Posterior cingulate gyrus (tissue), 11 donors: ENCODE data around the gene TRIM14.

Experiments used
- DNase-seq, 10 donors: peaks; one replicate each; pipeline versions ENCODE4 v3.0.0 to v3.0.0-alpha.2; 2020 to 2021; ENCODE audit warnings: mixed read lengths in 3 of 10
- intact Hi-C: fragments of 100-400 bp; cut with DNase I; formaldehyde crosslinking; loops from one replicate; pipeline ENCODE4 v1.15.1; 2023

The TRIM14 gene

DNA sequence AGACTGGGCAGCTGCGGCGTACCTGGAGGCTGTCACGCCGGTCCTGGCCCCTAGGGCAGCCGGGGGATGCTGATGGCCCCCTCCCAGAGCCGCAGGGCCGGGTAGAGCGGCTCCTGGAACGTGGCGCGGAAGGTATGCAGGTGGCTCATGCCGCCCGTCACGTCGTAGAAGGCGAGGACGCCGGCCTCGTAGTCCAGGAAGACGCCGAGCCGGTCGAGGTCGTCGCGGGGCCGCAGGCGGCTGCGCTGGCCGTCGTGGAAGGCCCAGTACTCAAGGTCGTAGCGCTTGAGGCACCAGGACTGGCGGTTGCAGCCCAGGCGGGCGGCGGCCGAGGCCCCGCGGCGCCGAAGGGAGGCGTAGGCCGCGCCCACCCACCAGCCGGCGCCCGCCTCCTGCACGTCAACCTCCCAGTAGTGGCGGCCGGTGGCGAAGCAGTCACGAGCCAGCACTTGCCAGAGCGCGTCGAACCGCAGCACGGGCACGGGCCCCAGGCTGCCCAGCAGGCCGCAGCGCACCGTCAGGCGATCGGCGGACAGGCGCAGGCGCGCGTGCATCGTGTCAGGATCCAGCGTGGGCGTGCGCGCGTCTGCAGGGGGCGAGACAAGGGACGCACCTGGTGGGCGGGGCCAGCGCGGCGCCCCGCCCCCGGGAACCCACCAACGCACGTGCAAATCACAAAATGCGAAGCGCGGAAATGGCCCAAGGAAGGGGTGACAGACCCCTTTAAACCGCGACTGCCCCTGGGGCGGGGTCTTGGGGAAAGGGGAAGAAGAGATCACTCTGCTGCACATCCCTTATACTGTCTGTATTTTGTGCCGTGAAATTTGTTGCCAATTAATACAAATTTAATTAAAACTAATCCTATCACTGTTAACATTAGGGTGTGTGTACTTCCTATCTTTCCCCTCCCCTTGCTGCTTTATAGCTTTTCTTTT, 31.3 kb downstream of the TRIM14 start:
- peak in 2 of 10 donors; percentile 67 to 82 for DNase-seq
- intact Hi-C loops: no loop called here

DNA sequence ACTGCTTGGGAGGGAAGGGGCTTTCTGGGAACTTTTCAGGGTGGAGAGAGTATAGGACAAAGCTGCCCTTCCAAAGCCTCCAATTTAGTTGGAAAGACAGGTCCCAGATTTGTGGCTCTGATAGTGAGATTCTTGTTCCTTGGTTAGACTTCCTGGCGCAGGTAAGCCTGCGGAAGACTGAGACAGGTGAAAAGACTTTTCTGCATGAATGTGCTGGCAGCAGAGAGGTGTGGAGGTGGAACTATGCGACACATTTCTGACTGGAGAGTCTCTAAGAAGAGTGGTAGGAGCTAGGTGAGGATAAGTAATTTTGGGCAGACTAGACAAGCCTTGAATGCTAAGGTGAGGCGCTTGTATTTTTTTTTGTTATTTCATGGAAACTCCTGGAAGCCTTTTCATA, 32.6 kb downstream of the TRIM14 start:
- intact Hi-C loops: no loop called here

DNA sequence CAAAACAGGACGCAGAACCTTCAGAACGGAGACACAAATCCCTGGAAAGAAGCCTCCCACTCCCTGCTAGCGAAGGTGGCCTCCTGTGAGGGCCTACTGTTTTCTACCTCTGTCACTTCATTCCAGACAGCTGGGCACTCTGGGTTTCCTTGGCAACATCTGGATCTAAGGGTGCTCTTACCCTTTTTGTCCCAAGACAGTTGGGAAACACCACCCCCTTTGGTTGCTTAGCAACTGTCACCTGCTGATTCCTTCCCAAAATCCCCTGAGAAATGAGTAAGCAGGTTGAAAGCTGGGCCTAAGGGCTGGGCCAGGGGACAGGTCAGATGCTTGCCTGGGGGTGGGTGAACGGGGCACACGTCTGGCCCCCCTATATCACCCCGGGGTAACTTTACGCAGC, 33.1 kb downstream of the TRIM14 start:
- intact Hi-C loops: no loop called here
- peak in 2 of 10 donors; percentile 30 to 63 for DNase-seq

More for the DNA sequence above, 32.6 kb downstream of the TRIM14 start:
- DNase-seq: peak in 1 of 10 donors; percentile 27

DNA sequence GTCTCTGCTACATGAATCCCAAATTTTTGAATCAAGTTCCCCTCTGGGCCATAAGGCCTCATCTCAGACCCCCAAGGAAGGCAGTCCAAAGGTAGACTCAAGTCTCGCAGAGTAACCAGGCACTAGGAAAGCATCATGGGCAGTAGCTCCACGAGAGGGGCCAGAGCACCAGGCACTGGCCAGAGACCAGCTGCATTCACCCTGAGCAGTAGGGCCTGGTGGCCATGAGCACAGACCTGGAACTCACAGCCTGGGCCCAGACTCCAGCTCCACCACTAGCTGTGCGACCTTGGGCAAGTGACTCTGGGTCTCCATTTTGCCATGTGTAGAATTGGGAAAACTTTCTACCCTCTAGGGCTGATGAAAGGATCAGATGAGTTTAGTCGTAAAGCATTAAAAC, 34.0 kb downstream of the TRIM14 start:
- peak in 2 of 10 donors; percentile 5 to 63 for DNase-seq
- intact Hi-C loops: no loop called here

DNA sequence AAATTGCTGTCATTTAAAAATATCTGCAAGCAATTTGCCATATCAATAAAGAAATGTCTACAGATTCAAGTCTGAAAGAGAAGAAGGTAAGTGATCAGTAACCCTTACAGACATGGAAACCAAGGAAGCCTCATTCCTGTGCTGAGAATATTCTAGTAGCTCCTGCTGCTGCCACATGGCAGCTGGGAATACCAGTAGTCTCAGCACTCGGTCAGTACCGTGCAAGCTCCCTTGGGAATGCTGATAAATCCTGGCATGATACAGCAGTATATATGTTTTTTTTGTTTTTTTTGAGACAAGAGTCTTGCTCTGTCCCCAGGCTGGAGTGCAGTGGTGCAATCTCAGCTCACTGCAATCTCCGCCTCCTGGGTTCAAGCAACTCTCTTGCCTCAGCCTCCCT, 34.6 kb downstream of the TRIM14 start:
- DNase-seq: peak in 2 of 10 donors; percentile 16 to 22
- intact Hi-C loops: no loop called here

DNA sequence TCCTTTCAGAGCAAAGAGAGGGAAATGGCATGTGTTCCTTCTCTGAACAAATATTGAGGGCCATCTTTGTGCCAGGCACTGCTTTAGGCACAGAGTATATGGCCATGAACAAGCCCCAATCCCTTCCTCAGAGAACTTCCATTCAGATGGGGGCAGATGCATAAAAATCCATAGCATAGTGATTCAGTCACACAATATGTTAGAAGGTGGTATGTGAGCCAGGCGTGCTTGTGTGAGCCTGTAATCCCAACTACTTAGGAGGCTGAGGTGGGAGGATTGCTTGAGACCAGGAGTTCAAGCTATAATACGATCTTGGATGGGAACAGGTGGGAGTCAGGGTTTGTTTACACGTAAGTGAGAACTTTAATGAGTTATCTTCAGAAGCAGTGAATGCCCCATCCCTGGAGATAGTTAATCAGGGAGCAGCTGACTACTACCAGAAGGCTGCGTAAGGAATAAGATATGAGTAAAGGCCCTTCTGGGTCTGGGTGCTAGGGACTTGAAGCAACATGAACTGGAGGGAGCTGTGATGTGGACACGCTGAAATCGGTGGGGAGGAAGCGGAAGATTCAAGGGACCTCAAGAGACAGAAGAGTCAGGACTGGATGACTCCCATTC, 35.3 kb downstream of the TRIM14 start:
- DNase-seq: peak in 1 of 10 donors; percentile 22
- intact Hi-C loops: no loop called here

DNA sequence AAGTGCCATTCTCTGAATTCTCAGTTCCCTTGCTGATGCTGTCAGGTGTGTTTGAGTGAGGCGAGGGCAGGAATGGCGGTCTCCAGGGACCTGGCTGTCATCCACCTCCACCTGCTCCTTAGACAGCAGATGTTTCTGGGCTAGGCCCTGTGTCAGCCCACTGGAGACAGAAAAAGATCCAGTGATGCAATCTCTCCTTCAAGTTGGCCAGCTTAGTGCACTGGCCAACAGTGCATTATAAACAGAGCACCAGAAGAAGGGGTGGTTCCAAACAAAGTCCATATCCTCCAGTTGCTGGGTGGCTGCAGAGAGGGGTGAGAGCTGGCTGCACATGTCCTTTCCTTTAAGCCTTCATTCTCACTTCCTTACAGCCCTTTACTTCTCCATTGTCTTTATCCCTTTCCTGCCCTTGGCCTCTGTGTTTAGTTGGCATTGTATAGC, 35.9 kb downstream of the TRIM14 start:
- intact Hi-C loops: no loop called here
- peak in 2 of 10 donors; percentile 11 to 59 for DNase-seq

DNA sequence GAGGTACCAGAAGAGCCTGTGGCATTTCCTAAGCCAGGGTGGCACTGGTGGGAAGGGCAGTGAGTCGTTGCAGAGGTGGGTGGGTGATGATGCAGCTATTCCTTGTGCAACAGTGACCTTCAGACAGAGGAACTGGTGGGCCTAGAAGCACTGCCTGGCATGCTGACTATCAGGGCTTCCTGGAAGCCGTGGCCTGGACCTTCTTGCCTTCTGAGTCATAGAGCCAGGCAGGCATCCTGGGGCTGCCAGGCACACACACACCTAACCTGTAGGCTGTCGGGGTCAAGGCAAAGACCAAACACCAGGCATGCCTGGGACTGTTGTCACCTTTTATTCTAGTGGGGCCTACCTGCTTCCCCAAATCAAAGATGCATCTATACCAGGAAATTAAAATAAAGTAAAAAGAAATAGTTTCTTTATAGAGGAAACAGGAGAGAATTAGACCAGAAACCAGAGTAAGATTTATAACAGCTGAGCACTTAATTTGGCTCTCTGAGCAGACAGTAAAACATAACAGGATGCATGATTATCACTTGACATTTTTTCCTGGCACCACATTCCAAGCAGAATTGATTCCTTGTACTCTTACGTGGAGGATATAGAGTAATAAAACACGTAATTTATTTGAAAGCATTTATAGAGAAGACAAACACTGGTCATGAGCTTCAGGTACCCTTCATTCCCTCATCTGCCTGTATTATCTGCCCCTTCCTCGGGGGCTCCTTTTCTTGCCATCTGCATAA, 37.4 kb downstream of the TRIM14 start:
- intact Hi-C loops: no loop called here

DNA sequence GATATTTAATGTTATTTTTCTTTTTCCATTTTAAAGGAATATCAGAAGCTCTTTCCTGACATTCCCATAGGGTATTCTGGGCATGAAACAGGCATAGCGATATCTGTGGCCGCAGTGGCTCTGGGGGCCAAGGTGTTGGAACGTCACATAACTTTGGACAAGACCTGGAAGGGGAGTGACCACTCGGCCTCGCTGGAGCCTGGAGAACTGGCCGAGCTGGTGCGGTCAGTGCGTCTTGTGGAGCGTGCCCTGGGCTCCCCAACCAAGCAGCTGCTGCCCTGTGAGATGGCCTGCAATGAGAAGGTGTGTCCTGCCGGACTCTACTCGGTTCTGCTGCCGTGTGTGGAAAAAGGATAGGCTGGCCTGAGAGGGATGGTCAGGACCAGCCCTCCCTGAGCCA, 38.2 kb downstream of the TRIM14 start:
- peak in 2 of 10 donors; percentile 59 to 73 for DNase-seq
- intact Hi-C loops: no loop called here

More for the DNA sequence above, 37.4 kb downstream of the TRIM14 start:
- DNase-seq: peak in 2 of 10 donors; percentile 59 to 65

DNA sequence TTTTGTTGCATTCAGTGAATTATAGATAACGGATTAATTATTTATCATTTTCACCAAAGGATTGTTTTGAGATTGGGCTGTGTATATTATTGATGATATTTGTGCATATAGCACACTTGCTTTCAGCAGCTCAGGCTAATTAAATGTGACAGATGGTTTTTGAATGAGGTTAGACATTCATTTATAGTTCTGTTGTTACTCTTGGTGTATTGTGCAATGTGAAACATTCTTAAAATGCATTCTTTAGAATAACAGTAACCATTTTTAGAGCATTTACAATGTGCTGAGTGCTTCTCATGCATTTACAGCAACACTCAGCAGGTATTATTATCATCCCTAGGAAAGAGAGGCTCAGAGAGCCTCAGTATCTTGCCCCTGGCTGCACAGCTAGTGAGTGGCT, 38.7 kb downstream of the TRIM14 start:
- no peak for DNase-seq
- intact Hi-C loops: no loop called here

DNA sequence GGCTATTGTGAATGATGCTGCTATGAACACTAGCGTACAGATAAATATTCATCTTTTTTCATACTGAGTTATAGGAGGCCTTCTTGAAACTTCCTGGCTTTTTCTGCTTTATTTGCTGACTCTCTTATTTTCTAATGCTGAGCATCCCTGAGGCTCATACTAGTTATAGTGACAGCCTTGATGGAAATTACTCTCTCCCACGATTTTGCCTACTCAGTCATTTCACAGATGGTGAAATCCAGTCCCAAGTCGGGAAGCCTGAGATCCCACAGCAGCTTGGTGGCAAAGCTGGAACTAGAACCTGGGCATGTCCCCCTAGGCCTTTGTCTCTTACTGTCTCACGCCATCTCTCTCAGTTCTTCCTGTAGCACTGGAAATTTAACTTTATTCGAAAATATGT, 40.1 kb downstream of the TRIM14 start:
- DNase-seq: peak in 2 of 10 donors; percentile 10 to 72
- intact Hi-C loops: loop anchor here (10.0 kb wide), 1 partner anchor 126 kb away; no protein-coding TSS in a partner anchor

DNA sequence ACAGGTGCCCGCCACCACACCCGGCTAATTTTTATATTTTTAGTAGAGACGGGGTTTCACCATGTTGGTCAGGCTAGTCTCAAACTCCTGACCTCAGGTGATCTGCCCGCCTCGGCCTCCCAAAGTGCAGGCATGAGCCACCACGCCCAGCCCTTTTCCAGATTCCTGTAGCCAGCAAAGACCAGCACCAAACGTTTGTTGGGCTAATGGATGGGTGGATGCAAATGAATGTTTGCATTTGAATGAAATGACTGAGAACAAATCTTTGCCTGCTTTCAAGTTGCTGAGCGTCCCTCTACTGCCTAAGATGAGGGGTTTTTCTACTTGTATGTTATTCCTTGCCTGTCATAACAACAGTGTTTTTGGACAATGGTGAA, 42.5 kb downstream of the TRIM14 start:
- intact Hi-C loops: loop anchor here (10.0 kb wide), 1 partner anchor 128 kb away; no protein-coding TSS in a partner anchor
- DNase-seq: peak in 2 of 10 donors; percentile 39 to 56

DNA sequence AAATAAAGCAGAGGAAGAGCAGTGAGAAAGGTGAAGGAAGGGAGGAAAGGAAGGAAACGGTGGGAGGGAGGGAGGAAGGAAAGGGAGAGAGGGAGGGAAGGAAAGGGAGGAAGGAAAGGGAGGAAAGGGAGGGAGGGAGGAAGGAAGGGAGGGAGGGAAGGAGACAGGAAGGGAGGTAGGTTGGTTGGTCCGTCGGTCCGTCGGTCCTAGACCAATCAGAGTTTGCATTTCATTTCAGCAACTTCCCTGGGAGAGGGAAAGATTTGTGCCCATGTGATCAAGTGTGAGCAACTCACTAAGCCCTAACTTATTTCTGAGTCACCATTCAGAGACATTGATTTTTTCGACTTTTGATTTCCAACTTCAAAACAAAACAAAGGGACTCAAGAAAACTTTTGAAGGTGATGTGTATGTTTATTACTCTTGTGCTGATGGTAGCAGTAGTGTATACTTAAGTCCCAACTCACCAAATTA, 43.7 kb downstream of the TRIM14 start:
- intact Hi-C loops: loop anchor here (2.0 to 10.0 kb wide), 2 partner anchors 129 to 187 kb away; no protein-coding TSS in a partner anchor

DNA sequence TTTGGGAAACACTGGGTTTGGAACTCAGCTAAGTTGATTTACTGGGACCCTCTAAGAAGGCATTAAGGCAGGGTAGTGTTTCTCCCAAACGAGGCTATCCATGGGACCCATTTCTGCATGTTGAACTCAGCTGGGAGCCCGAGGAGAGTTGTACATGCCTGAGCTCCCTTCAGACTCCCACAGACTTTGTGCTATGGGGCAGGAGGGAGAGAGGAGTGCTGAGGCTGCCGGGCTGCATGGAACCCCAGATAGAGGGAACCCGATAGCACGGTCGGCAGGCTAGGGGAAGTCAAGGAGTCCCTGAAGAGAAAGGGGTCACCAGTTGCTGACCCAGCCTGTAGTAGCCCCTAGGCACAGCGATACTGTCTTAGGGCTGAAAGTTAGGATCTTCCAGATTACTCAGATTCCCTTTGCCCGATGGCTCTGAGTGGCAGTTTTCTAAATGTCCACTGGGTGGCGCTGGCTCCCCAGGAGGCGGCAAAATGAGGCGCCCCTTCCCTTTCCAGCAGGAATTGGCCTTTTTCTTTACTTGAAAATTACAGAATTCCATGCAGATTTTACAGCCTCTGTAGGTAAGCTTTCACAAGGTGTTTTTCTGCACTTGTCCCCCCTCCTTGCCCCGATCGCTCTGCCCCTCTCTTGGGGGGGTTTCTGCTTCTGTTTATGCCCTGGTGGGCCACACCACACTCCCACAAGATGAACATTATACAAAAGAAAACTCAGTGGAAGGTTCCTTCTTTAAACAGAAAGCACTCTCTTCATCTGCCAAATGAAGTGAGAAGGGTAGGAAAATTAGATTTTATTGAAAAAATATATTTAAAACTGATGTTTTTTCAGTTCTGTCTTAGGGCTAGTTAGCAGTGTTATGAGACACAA, 44.7 kb downstream of the TRIM14 start:
- peak; percentile 38 to 95 (median 78) for DNase-seq
- intact Hi-C loops: loop anchor here (2.0 to 10.0 kb wide), 2 partner anchors 130 to 188 kb away; no protein-coding TSS in a partner anchor

More for the DNA sequence above, 43.7 kb downstream of the TRIM14 start:
- DNase-seq: peak in 1 of 10 donors; percentile 14

DNA sequence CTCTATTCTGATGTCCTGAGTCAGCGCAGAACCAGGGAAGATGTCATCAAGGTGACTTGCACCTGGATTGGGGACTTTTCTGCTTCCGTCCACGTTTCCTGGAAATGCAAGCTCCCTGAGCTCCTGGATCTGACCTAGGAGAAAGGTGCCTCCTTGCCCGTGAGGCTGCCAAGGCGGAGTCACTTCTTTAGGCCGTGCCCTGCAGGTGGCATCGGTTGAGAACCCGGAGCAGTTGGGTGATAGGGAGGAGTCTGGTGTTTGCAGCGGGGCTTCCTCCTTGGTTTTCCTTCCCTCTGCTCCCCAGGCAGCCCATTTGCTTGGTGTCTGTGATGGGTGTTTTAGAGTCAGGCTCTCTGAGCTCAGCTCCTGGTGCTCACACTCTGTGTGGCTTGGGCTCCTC, 47.3 kb downstream of the TRIM14 start:
- no peak for DNase-seq
- intact Hi-C loops: loop anchor here (10.0 kb wide), 1 partner anchor 133 kb away; no protein-coding TSS in a partner anchor

DNA sequence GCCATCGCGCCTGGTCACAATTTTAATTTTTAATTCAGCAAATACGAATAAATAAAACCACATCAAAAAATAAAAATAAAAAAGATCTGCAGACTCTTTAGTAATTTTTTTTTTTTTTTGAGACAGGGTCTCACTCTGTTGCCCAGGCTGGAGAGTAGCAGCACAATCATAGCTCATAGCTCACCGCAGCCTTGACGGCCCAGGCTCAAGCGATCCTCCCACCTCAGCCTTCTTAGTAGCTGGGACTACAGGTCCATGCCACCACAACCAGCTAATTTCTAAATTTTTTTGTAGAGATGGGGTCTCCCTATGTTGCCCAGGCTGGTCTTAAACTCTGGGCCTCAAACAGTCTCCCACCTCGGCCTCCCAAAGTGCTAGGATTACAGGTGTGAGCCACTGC, 48.3 kb downstream of the TRIM14 start:
- intact Hi-C loops: loop anchor here (10.0 kb wide), 1 partner anchor 134 kb away; no protein-coding TSS in a partner anchor
- DNase-seq: no peak

DNA sequence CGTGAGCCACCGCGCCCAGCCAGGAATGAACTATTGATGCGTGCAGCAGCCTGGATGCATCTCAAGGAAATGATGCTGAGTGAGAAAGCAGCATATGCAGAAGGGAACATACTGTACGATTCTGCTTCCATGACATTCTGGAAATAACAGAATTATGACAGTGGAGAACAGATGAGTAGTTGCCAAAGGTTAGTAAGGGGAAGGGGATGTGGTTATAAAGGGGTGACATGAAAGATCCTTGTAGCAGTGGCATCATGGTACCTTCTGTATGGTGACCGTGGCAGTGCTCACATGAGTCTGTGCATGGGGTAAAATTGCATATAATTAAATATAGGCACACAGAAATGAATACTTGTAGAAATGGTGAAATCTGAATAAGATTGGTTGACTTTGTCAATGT, 49.5 kb downstream of the TRIM14 start:
- DNase-seq: no peak
- intact Hi-C loops: no loop called here

DNA sequence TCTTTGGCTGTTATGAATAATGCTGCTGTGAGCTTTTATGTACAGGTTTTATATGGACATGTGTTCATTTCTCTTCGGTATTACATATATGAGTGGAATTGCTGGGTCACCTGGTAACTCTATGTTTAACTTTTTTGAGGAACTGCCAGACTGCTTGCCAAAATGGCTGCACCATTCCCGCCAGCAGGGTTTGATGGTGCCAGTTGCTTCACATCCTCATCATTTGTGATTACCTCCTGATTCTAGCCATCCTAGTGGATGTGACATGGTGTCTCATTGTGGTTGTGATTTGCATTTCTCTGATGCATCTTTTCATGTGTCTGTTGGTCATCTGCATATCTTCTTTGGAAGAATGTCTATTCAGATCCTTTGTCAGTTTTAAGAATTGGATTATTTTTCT, 51.8 kb downstream of the TRIM14 start:
- no peak for DNase-seq
- intact Hi-C loops: no loop called here

DNA sequence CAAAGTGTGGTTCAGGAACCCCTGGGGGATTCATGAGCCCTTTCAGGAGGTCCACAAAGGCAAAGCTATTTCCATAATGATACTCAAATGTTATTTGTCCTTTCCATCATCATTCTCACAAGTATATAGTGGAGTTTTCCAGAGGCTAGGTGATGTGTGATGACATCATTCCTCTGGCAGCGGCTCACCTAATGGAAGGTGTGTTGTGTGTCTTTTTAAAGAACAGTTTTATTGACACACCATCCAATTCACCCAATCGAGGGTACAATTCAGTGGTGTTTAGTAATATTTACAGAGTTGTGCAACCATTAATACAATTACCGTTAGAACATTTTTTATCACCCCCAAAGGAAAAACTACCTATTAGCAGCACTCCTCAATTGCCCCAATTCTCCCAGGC, 52.8 kb downstream of the TRIM14 start:
- no peak for DNase-seq
- intact Hi-C loops: no loop called here
